Gastrocnemius medialis (tissue), 4 donors: ENCODE data around the gene LMX1B.

Experiments used
- CTCF ChIP-seq, 5 experiments: fragments of 450-650 bp in 3 of 5; fragments of 200-600 bp in 2 of 5; sonication (generic) in 2 of 5; IDR thresholded peaks in 4 of 5; conservative IDR thresholded peaks in 1 of 5; 1 replicate in 4 of 5; 2 replicates in 1 of 5; pipeline ENCODE4 v1.5.1; 2016 to 2019; ENCODE audit warnings: antibody characterized with exemption in 5 of 5, mild to moderate bottlenecking in 3 of 5, moderate library complexity in 3 of 5
- POLR2A ChIP-seq, 2 donors: fragments of 450-650 bp; IDR thresholded peaks; one replicate each; pipeline ENCODE4 v1.6.1; 2017; ENCODE audit warnings: antibody characterized with exemption in 2 of 2, mild to moderate bottlenecking in 2 of 2, moderate library complexity in 2 of 2

GRCh38 chr9:126677188-126678084 is 63.7 kb downstream of the LMX1B start:
- no peak for TF ChIP-seq CTCF (IDR thresholded peaks at IDR 0.05 in 4 of 5, conservative IDR thresholded peaks at IDR 0.05 in 1 of 5)
- no peak for TF ChIP-seq POLR2A (IDR thresholded peaks at IDR 0.05)
